GM12801 (cell line): ENCODE data around the gene INPP5B.
A peak's percentile ranks its signal among the peaks of the same experiment; 100 is the strongest.

ENCODE experiments used
- CTCF ChIP-seq: IDR thresholded peaks from one replicate; pipeline ENCODE4 v1.5.1; 2011; ENCODE audit warnings: control low read depth; ENCODE audit not compliant: insufficient read length; ENCODE audit errors: extremely low read depth

The INPP5B gene

DNA sequence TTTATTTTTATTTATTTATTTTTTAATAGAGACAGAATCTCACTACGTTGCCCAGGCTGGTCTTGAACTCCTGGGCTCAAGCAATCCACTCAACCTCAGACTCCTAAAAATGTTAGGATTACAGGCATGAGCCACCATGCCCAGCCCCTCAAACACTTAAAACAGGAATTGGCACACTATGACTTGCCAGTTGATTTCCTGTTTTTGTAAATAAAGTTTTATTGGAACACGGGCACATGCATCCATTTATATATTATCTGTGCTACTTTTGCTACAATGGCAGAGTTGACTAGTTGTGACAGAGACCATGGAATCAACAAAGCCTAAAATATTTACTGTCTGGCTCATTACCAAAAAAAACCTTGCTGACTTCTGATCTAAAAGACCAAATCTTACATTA lies 122.9 kb downstream of the INPP5B start:
- no peak for TF ChIP-seq CTCF

DNA sequence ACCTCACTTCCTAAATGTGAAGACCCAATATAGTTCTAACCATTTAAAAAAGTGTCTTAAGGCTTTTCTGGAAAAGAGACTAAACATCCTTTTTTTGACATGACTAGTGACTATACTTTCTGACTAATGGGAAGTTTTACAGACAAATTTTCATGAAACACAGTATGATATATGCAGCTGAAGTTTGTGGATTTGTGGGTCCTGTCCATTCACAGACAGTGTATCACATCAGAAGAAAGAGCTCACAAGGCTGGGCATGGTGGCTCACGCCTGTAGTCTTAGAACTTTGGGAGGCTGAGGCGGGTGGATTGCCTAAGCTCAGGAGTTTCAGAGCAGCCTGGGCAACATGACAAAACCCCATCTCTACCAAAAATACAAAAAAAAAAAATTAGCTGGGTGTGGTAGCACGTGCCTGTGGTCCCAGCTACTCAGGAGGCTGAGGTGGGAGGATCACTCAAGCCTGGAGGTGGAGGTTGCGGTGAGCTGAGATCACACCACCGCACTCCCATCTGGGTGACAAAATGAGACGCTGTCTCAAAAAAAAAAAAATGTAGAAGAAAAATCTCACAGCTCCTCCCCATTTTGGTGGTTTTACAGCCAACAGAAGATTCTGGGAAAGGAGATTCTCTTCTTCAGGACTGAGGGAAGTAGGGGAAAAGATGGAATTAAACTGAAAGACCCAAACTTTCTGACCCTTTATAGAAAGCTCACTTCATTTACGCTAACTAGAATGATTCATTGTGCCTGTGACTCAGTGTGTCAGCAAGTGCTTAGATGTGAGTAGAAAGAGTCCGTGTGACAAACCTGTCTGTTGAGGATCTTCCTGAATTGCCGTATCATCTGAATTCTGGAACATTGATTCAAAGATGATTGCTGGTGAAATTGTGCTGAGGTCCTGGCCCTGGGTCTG lies 123.7 kb downstream of the INPP5B start:
- no peak for TF ChIP-seq CTCF

- TF ChIP-seq CTCF, result no peak
Measured at GRCh38 chr1:37821481-37821880, 125.4 kb downstream of the INPP5B start.

GRCh38 chr1:37817481-37817880 lies 129.4 kb downstream of the INPP5B start:
- TF ChIP-seq CTCF, result no peak

- TF ChIP-seq CTCF, result no peak
Measured at GRCh38 chr1:37814252-37814651, 132.6 kb downstream of the INPP5B start.

GRCh38 chr1:37813529-37814145 lies 133.2 kb downstream of the INPP5B start:
- TF ChIP-seq CTCF, result no peak

- peak; percentile 10 for TF ChIP-seq CTCF
Measured at GRCh38 chr1:37811027-37811655, 135.7 kb downstream of the INPP5B start.
